ENCODE results near the gene REV3L. TPM values are rescaled to one million over a fixed set of nuclear protein-coding genes. Genes with fewer than 3 reads are reported as not detected.
A peak's percentile ranks its signal among the peaks of the same experiment; 100 is the strongest.
"Not testable (repeated sequence)": the region's sequence is repeated elsewhere in the genome, so short reads cannot be mapped to it uniquely, and the experiment has no call there.

Gene REV3L, protein sequence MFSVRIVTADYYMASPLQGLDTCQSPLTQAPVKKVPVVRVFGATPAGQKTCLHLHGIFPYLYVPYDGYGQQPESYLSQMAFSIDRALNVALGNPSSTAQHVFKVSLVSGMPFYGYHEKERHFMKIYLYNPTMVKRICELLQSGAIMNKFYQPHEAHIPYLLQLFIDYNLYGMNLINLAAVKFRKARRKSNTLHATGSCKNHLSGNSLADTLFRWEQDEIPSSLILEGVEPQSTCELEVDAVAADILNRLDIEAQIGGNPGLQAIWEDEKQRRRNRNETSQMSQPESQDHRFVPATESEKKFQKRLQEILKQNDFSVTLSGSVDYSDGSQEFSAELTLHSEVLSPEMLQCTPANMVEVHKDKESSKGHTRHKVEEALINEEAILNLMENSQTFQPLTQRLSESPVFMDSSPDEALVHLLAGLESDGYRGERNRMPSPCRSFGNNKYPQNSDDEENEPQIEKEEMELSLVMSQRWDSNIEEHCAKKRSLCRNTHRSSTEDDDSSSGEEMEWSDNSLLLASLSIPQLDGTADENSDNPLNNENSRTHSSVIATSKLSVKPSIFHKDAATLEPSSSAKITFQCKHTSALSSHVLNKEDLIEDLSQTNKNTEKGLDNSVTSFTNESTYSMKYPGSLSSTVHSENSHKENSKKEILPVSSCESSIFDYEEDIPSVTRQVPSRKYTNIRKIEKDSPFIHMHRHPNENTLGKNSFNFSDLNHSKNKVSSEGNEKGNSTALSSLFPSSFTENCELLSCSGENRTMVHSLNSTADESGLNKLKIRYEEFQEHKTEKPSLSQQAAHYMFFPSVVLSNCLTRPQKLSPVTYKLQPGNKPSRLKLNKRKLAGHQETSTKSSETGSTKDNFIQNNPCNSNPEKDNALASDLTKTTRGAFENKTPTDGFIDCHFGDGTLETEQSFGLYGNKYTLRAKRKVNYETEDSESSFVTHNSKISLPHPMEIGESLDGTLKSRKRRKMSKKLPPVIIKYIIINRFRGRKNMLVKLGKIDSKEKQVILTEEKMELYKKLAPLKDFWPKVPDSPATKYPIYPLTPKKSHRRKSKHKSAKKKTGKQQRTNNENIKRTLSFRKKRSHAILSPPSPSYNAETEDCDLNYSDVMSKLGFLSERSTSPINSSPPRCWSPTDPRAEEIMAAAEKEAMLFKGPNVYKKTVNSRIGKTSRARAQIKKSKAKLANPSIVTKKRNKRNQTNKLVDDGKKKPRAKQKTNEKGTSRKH (N-terminal part only)
- total RNA-seq (2014; rRNA removed; shearing (Covaris generic); ENCODE audit: low replicate concordance) = 6.6 and 7.5 TPM in 2 replicates

DNA sequence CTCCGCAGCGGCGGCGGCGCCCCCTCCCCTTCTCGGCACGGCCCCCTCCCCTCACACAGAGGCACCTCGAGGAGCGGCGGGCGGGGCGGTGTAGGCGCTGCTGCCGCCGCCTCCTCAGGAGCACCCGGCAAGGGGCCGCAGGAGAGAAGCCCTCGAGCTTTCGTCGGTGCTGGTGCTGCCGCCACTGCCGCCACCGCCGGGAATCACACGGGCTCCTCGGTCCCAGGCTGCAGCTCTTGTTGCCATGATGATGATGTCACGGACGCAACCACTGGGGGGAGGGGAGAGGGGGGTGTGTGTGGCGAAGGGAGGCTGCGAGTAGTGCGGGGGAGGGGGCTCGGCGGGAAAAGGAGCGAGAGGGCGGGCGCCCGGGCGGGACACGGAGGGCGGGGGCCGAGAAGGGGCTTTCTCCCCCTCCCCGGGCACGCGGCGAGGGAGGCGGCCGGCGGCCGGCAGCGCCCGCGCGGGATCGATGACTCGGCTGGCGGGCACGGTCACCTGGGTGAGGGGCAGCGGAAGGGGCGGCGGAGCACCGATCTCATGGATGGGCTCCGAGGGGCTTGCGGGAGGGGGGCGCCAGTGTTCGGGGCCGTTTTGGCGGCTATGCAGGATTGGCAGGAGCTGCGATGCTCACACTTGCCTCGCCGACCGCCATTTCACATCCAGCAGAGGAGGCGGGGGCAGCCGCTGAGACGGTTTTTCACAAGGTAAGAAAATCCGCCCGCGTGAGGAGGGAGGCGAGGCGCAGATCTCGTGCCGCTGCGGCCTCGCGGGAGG, at the start of gene REV3L:
REV3L (minus strand) TSS at position 260 of the 777 bp plus-strand sequence. CDS start 330 bp downstream, outside the sequence.
- no peaks in the 10 kb centered on the region for H3K27me3 ChIP-seq
- H3K36me3 ChIP-seq = no peaks in the 10 kb centered on the region
- peak; percentile 88 for DNase-seq
- no peaks in the 10 kb centered on the region for H3K9me3 ChIP-seq
- peak within 1 kb of the TSS; percentile 83 for H3K4me3 ChIP-seq

DNA sequence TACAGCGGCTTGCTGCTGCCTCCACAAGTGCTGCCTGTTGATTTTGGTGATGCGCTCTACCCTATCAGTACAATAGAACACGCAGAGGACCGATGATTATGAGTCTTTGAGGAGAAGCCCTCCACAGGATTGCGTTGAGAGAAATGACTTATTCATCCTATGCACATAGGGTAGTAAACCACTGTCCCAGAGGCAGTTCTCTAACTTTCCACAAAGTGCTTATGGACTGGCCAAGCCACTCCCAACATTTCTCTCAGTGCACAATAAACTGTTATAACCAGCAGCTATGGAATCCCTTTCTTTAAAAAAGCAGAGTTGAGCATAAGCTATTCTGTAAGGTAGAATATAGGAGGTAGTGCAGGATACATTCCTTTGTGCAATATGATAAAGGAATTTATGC, 48.2 kb upstream of the REV3L start:
- H3K9me3 ChIP-seq = no peaks in the 10 kb centered on the region
- no peak for DNase-seq
- no peaks in the 10 kb centered on the region for H3K36me3 ChIP-seq
- H3K27me3 ChIP-seq = no peaks in the 10 kb centered on the region
- no peak overlapping the region for H3K4me3 ChIP-seq

DNA sequence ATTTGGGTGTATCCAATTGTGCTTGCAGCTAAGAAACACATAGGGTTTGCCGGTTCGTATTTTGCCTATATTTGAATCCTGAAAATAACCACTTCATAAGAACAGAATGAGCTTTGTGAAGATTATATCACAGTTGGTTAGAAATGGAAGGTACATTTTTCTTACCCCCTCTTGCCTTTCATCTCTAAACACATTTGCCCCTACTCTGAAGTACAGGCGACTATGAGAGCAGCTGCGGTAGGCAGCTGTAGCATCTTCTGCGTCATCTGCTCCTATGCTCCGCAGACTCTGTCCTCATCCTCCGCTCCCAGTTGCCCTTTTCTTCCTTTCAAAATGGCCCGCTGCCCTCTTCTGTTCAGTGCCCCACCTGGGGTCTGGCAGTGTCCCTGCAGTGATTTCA, 47.6 kb upstream of the REV3L start:
- Histone ChIP-seq H3K4me3 (no peak overlapping the region), H3K9me3 (no peaks in the 10 kb centered on the region), H3K36me3 (no peaks in the 10 kb centered on the region), H3K27me3 (no peaks in the 10 kb centered on the region)
- DNase-seq = no peak

DNA sequence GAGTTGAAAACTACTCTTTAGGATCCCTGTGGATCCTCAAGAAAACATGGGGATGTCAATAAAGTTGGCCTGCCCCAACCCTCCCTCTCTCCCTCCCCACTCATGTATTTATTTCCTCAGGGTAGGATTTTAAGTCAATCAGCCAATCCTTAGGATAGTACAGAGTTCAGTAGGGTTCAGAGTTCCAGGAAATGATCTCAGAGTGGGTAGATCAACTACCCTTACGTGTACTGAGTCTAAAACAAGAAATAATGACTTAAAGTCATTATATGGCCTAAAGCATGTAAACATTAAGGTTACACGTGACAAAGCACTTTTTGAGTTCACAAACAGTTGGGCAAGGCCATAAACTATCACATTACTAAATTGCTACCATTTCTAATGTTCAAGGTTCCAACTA, 47.2 kb upstream of the REV3L start:
- no peak overlapping the region for H3K4me3 ChIP-seq
- no peaks in the 10 kb centered on the region for H3K9me3 ChIP-seq
- H3K36me3 ChIP-seq = no peaks in the 10 kb centered on the region
- DNase-seq = no peak
- no peaks in the 10 kb centered on the region for H3K27me3 ChIP-seq

DNA sequence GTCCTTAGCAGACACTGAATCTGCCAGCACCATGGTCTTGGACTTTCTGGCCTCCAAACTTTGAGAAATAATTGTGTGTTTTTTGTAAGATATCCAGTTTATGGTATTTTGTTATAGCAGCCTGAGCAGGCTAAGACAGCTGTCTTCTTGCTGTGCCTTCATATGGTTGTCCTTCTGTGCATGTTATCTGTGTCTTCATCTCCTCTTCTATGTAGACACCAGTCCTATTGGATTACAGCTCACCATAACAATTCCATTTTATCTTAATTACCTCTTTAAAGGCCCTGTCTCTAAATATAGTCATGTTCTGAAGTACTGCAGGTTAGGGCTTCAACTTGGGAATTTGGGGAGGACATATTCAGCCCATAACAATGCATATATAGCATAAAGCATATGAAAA, 44.3 kb upstream of the REV3L start:
- no peak for DNase-seq
- Histone ChIP-seq H3K27me3 (no peaks in the 10 kb centered on the region), H3K4me3 (no peak overlapping the region)

DNA sequence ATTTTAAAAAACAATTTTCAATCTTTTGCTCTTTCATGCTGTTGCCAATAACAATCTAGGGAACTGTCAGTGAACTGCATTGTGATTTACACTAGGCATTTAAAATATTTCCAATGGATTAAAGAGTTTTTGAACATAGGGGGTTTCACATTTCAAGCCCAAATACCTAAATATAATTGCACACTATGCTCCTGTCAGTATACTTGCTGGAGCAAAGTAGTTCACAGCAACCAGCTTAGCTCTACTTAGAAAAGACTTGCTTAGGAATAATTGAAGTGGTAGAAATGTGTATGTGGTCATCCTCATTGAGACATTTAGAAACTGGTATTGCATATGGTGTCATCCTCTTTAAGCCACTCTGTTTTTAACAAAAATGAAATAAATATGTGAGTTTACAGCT, 41.7 kb upstream of the REV3L start:
- Histone ChIP-seq H3K9me3 (peaks cover 7% of the 10 kb centered on the region; the same call in 1 of the 2 replicates), H3K27me3 (no peaks in the 10 kb centered on the region), H3K4me3 (no peak overlapping the region), H3K36me3 (no peaks in the 10 kb centered on the region)
- DNase-seq = no peak

More for the DNA sequence above, 44.3 kb upstream of the REV3L start:
- Histone ChIP-seq H3K9me3 (no peaks in the 10 kb centered on the region), H3K36me3 (no peaks in the 10 kb centered on the region)

DNA sequence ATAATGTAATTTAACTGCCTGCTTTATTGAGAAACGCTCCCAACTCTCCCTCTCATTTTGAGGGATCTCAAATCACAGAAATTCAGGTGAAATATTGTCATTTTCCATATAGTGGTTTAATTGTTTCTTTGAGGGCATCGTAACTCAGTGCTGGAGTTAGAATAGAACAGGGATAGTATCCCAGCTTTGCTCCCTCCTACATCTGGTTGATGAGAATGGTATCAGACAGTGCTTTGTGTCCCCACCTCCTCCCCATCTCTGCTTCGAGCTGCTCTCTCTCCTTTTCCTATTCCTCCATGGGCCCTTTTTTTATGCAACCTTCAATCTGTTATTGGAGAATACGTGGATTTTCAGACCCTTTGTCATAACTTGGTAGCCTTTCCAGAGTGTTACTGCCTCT, 41.2 kb upstream of the REV3L start:
- Histone ChIP-seq H3K36me3 (no peaks in the 10 kb centered on the region), H3K27me3 (no peaks in the 10 kb centered on the region), H3K9me3 (peaks cover 7% of the 10 kb centered on the region; the same call in 1 of the 2 replicates), H3K4me3 (no peak overlapping the region)
- no peak for DNase-seq

DNA sequence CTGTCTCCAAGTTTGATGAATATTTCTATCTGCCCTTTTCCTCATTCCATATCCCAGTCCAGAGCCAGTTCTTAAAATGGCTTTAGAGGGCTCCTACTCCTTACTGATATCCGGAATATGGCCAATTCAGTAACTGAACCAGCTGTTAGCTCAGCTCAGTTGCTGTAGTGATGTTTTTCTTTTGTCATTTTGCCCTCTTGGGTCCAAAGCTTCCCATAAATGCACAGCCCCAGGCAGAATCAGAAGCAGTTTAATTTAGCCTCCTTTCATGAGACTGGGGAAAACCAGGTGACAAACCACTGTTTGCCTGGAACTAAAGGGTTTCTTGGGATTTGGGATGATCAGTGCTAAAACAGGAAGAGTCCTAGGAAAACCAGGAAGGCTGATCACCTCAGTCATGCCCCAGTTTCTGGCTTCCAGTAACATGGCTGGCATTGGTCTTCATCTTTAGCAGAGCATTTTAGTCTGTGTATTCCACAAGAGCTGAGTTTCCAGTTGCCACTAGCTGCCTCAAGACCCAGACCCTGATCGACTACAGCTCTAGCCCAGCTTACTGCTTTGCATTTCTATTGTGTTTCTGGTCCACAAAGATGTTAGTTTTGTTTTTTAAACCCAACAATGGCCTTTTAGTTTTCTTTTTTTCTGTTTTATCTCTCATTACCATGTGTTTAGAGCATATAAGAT, 40.6 kb upstream of the REV3L start:
- H3K36me3 ChIP-seq = no peaks in the 10 kb centered on the region
- H3K9me3 ChIP-seq = peaks cover 7% of the 10 kb centered on the region; the same call in 1 of the 2 replicates
- H3K27me3 ChIP-seq = no peaks in the 10 kb centered on the region
- no peak for DNase-seq
- H3K4me3 ChIP-seq = no peak overlapping the region

DNA sequence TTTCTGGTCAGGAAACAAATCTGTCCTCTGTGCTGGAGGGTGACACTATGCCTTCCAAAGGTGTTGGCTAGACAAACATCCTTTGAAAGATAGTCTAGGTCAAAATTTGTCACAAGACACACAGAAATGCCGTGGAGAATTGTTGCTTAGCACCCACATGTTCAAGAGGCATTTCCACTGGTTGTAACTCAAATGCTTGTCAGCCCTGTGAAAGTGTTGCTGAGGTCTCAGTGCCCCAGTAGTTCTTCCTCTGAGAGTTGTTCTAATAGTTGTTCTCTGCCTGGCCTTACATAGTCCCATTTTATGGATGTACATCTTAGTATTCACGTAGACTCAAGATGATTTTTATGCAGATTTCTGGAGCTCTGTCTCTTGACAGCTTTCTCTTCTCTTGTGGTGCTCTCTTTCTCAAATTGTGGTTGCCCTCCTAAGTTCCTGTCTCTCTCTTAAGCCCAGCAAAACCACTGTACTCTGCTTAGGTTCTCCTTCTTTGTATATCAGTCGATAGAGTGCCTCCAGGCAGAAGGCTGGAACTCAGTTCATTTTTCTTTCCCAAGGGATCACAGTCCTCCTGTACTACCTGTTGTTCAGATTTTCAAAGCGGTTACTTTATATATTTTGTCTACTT, 39.5 kb upstream of the REV3L start:
- Histone ChIP-seq H3K27me3 (no peaks in the 10 kb centered on the region), H3K36me3 (no peaks in the 10 kb centered on the region), H3K4me3 (no peak overlapping the region), H3K9me3 (peaks cover 7% of the 10 kb centered on the region; the same call in 1 of the 2 replicates)
- DNase-seq = no peak

DNA sequence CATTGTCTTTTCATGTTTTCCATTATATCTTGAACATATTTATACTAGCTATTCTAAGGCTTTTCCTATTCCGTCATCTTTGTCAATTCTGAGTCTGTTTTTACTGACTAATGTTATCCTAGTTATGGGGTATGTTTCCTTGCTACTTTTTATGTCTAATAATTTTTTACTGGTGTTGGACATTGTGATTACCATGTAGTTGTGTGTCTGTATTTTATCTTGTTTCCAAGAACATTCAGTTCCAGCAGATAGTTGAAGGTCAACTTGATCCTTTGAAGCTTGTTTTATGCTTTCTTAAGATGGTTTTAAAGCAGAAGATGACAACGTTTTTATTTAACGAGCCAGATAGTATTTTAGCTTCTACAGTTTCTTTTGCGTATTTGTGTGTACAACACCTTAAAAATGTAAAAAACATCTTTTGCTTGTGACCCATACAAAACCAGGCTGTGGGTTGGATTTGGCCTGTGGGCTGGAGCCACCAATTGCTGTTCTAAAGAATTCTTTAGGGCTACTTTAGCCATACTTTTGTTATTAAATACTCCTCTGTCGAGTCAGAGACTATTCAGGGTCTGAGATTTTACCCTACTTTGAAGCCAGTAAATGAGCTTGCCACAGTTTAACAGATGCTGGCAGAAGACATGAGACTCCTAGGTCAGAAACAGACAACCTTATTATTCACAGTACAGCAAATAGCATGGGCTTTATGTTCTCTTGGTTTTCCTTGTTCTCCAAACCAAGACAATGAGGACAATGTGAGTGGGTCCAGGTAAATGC, 38.7 kb upstream of the REV3L start:
- H3K27me3 ChIP-seq = no peaks in the 10 kb centered on the region
- H3K9me3 ChIP-seq = peaks cover 7% of the 10 kb centered on the region; the same call in 1 of the 2 replicates
- no peak for DNase-seq
- H3K36me3 ChIP-seq = no peaks in the 10 kb centered on the region
- no peak overlapping the region for H3K4me3 ChIP-seq

DNA sequence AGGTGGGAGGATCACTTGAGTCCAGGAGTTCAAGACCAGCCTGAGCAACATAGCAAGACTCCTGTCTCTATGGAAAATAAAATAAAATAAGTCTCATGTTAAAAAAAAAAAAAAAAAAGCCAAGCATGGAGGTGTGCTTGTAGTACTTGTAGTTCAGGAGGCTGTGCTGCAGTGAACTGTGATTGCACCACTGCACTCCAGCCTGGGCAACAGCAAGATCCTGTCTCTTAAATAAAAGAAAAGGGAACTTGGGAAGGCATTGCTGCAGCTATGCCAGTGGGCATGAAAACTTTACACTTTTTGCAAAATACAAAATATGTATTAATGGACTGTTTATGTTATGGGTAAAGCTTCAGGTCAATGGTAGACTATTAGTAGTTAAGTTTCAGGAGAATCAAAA, 37.5 kb upstream of the REV3L start:
- no peak overlapping the region for H3K4me3 ChIP-seq
- no peaks in the 10 kb centered on the region for H3K36me3 ChIP-seq
- DNase-seq = no peak
- no peaks in the 10 kb centered on the region for H3K27me3 ChIP-seq
- H3K9me3 ChIP-seq = peaks cover 7% of the 10 kb centered on the region; the same call in 1 of the 2 replicates

DNA sequence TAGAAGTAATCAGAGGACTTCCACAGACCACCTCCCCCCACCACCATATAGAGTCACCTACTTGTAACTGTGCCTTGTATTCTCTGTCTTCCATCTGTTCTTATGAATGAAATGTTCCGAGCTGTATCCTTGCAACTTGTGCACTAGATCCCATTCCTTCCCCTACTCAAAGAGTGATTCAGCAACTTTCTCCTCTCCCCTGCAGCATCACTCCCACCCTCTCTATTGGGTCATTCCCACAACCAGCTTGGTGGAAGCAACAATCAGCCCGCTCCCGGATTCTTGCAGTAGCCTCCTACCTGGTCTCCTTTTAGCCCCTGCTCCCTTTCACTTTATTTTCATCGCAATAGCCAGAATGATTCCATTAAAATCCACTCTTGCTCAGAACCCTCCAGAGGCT, 34.9 kb upstream of the REV3L start:
- H3K9me3 ChIP-seq = peaks cover 7% of the 10 kb centered on the region; the same call in 1 of the 2 replicates
- no peaks in the 10 kb centered on the region for H3K27me3 ChIP-seq
- no peak overlapping the region for H3K4me3 ChIP-seq
- DNase-seq = no peak
- H3K36me3 ChIP-seq = no peaks in the 10 kb centered on the region

DNA sequence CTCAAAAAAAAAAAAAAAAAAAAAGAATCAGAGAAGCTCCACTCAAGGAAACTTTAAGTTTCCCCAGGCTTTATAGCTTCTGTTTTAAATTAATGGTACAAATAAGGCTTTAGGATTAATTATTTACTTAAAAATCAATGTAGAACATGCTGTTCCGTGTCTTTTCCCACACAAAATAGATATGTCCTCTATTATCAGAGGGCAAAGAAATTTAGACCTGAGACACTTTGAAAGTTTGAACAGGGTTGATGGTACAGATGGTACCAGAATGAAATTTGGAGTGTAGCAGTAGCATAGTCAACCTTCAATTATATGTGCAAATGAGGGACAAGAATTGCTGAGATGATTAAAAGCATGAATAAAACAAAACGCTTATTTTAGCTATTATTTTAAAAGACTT, 32.2 kb upstream of the REV3L start:
- no peaks in the 10 kb centered on the region for H3K27me3 ChIP-seq
- no peaks in the 10 kb centered on the region for H3K9me3 ChIP-seq
- no peak overlapping the region for H3K4me3 ChIP-seq
- H3K36me3 ChIP-seq = no peaks in the 10 kb centered on the region
- no peak for DNase-seq

DNA sequence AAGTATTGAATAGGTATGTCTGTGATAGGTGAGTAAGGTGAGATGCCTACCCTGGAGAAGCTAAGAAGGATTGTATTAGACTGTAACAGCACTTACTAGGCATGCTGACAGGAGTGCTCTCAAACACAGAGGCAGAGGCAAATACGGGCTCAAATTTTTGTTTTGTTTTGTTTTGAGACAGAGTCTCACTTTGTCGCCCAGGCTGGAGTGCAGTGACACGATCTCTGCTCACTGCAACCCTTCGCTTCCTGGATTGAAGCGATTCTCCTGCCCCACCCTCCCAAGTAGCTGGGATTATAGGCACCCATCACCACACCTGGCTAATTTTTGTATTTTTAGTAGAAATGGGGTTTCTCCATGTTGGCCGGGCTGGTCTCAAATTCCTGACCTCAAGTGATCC, 31.5 kb upstream of the REV3L start:
- not testable (repeated sequence) for H3K27me3 ChIP-seq, H3K36me3 ChIP-seq, DNase-seq, H3K4me3 ChIP-seq, H3K9me3 ChIP-seq
